Neural crest cell (in vitro differentiated cells): ENCODE measurements around the gene SCRT2. TPM values are rescaled to one million over a fixed set of nuclear protein-coding genes. Genes with fewer than 3 reads are reported as not detected.
A peak's percentile ranks its signal among the peaks of the same experiment; 100 is the strongest.

Experiments
- DNase-seq: peaks from one replicate; pipeline ENCODE4 v3.0.0; 2021; ENCODE audit warnings: low read depth, mixed read lengths, low spot score
- H3K27ac Mint-ChIP-seq: one replicate; pipeline ENCODE4 v1.8.0; 2021; ENCODE audit warnings: mild to moderate bottlenecking, mixed read lengths; ENCODE audit not compliant: unreplicated experiment
- H3K27me3 Mint-ChIP-seq: 2 replicates; pipeline ENCODE4 v1.8.0; 2021; ENCODE audit warnings: low read depth, mild to moderate bottlenecking, mixed read lengths
- H3K36me3 Mint-ChIP-seq: 2 replicates; pipeline ENCODE4 v1.8.0; 2021; ENCODE audit warnings: low read depth, mild to moderate bottlenecking, mixed read lengths
- H3K4me1 Mint-ChIP-seq: 2 replicates; pipeline ENCODE4 v1.8.0; 2021; ENCODE audit warnings: mixed read lengths
- H3K4me3 Mint-ChIP-seq: one replicate; pipeline ENCODE4 v1.8.0; 2021; ENCODE audit warnings: mild to moderate bottlenecking, mixed read lengths
- H3K9me3 Mint-ChIP-seq: 2 replicates; pipeline ENCODE4 v1.8.0; 2021; ENCODE audit warnings: mixed read lengths
- total RNA-seq: library from RNA; stranded (reverse); gene quantifications from 2 replicates; pipeline ENCODE4 v1.2.1, GENCODE V29; 2021
- TF ChIP-seq, protein P1 (sequence below): fragments of 200-600 bp; sonication (generic); conservative IDR thresholded peaks from 2 replicates; pipeline ENCODE4 v1.5.0; 2021; ENCODE audit warnings: antibody characterized with exemption, mild to moderate bottlenecking

SCRT2 gene
- total RNA-seq, 1 donor from 2014 or later, result 3.7 TPM

DNA sequence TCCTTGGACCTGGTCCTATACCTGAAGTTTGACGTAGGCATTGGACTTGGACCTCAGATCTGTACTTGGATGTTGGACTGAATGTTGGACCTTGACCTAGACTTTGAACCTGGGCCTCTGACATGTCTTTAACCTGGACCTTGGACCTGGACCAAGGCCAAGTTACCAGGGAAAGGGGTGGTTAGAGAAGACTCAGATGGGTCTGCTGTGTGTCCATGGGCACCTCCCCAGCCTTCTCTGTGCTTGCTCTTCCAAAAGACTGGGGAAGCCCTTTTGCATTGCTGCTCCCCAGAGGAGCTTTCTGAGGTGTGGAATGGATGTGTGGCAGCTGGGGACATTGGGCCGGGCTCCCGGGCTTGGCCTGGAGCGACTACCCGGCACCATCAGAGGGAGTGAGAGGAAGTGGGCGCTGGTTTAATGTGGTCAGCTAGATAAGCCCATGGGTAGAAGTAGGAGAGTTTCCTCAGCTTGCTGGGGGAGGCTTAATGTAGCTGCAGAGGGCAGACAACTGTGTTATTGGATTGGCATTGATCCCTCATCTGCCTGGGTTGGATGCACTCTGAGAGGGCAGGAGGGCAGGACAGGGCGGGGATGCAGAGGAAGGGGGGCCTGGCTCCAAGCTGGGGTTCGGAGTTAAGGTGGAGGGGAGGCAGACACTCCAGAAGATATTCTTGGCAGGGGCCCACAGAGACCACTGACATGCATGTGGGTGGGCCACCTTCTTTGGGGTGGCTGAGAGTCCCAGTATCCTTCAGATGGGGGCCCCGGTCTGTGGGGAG is 4.2 kb downstream of the SCRT2 start:
- H3K4me3 Mint-ChIP-seq, result no peak overlapping the region
- no peaks in the 10 kb centered on the region for H3K36me3 Mint-ChIP-seq
- no peak overlapping the region for H3K27ac Mint-ChIP-seq
- TF ChIP-seq, protein P1, sequence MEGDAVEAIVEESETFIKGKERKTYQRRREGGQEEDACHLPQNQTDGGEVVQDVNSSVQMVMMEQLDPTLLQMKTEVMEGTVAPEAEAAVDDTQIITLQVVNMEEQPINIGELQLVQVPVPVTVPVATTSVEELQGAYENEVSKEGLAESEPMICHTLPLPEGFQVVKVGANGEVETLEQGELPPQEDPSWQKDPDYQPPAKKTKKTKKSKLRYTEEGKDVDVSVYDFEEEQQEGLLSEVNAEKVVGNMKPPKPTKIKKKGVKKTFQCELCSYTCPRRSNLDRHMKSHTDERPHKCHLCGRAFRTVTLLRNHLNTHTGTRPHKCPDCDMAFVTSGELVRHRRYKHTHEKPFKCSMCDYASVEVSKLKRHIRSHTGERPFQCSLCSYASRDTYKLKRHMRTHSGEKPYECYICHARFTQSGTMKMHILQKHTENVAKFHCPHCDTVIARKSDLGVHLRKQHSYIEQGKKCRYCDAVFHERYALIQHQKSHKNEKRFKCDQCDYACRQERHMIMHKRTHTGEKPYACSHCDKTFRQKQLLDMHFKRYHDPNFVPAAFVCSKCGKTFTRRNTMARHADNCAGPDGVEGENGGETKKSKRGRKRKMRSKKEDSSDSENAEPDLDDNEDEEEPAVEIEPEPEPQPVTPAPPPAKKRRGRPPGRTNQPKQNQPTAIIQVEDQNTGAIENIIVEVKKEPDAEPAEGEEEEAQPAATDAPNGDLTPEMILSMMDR, result no peak
- no peak for DNase-seq
- no peaks in the 10 kb centered on the region for H3K9me3 Mint-ChIP-seq
- H3K4me1 Mint-ChIP-seq, result peaks cover 17% of the 10 kb centered on the region
- H3K27me3 Mint-ChIP-seq, result peaks cover 69% of the 10 kb centered on the region

DNA sequence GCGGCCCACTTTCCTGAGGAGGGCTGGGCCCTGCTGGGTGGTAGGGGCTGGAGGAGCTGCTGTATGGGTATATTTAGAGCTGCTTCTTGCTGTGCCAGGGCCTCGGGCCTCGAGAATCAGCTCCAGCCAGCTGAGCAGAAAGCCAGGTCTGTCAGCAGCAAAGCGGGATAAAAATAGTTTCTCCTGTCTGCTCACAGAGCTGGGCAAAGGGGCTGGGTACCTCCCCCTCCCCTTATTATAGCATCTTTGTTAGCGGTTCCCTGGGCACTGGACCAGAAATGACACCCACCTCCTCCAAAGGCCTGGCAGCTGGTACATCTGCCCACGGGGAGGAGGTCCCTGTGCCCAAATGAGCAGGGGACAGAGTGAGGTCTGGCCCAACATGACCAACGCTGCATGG is 6.0 kb downstream of the SCRT2 start:
- Mint-ChIP-seq H3K9me3 (no peaks in the 10 kb centered on the region), H3K4me1 (peaks cover 11% of the 10 kb centered on the region), H3K36me3 (no peaks in the 10 kb centered on the region), H3K27ac (no peak overlapping the region), H3K4me3 (no peak overlapping the region), H3K27me3 (peaks cover 61% of the 10 kb centered on the region)
- no peak for DNase-seq
- TF ChIP-seq, protein P1, result no peak

DNA sequence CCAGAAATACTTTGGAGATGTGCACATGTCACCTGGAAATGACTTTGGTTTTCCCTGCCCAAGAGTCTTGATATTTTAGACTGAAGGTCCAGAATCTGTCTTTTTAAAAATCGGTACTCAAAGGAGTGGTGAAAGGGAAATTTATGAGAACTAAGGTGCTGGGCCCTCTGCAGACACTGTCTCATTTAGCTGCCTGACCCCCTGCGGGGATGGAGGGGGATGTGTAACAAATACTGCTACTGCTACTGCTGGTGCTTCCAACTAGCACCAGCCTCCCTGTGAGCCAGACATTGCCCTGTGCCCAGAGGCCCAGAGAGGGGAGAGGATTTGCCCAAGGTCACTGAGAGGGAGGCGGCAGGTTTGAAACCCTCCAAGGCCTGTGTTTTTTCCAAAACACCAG is 7.0 kb downstream of the SCRT2 start:
- H3K9me3 Mint-ChIP-seq, result no peaks in the 10 kb centered on the region

DNA sequence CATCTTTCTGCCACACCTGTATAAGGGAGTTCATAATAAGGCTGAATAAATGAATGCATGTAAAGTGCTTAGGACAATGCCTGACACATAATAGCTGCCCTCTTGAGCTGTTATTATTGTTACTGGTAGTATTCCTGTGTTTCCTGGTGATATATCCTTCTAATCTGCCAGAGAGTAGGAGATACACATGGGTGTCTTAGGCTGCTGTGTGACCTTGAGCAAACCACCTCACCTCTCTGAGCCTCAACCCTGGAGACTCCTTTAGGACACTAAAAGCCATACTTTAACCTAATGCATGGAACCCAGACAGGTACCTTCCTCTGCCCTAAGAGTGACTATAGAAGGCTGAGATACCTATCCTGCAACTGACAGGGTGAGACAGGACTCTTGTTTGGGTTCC is 7.6 kb downstream of the SCRT2 start:
- TF ChIP-seq, protein P1, result no peak
- peaks cover 8% of the 10 kb centered on the region for H3K4me1 Mint-ChIP-seq
- no peaks in the 10 kb centered on the region for H3K36me3 Mint-ChIP-seq
- H3K4me3 Mint-ChIP-seq, result no peak overlapping the region
- no peak overlapping the region for H3K27ac Mint-ChIP-seq
- peaks cover 49% of the 10 kb centered on the region for H3K27me3 Mint-ChIP-seq
- no peaks in the 10 kb centered on the region for H3K9me3 Mint-ChIP-seq
- DNase-seq, result no peak

More for the DNA sequence above, 7.0 kb downstream of the SCRT2 start:
- Mint-ChIP-seq H3K27me3 (peaks cover 54% of the 10 kb centered on the region), H3K4me3 (no peak overlapping the region), H3K27ac (no peak overlapping the region), H3K4me1 (peaks cover 8% of the 10 kb centered on the region), H3K36me3 (no peaks in the 10 kb centered on the region)
- TF ChIP-seq, protein P1, result no peak
- no peak for DNase-seq

DNA sequence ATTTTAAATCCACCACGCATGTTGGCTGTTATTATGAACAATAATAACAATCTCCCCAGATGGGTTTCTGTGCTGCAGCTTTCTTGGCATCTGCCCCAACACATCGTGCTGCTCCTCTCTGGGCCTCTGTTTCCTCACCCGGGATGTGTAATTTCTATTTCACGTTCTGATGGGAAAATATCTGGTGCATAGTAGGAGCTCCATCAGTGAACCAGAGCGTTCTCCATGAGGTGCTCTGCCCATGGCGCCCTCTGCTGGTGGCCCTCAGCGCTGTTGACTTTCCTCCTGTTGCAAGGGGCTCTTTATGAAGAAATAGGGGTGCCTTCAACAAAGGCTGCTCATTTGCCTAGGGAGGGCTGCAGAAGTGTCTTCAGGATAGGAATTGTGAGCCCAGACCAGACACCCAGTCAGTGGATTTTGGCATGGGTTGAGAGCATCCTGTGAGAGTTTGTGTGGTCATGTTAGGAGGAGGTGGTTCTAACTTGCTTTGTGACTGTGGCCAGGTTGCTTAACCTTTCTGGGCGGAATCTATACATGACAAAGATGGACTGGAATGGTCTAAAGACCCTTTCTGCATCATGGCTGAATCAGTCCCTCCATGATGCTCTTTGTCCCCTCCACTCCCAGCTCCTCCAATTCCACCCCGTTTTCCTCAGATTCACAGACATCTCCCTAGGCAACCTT is 8.1 kb downstream of the SCRT2 start:
- Mint-ChIP-seq H3K9me3 (no peaks in the 10 kb centered on the region), H3K4me3 (peak overlapping the region; percentile 18), H3K36me3 (no peaks in the 10 kb centered on the region), H3K27me3 (peaks cover 48% of the 10 kb centered on the region), H3K27ac (no peak overlapping the region), H3K4me1 (peaks cover 8% of the 10 kb centered on the region)
- TF ChIP-seq, protein P1, result peak; percentile 77
- DNase-seq, result peak; percentile 59
